OCI-LY7 (cell line): ENCODE measurements around the gene RBM17. TPM values are rescaled to one million over a fixed set of nuclear protein-coding genes. Genes with fewer than 3 reads are reported as not detected.
"Not testable (repeated sequence)": the region's sequence is repeated elsewhere in the genome, so short reads cannot be mapped to it uniquely, and the experiment has no call there.

Experiments used
- BruUV-seq: library from RNA; stranded (reverse); fragments of 400-500 nt; replicated peaks from 2 replicates; lab custom pipeline; 2021; lab: Mats Ljungman, UMichigan
- CTCF ChIA-PET: fragments of 300-600 bp; sonication (Branson Sonifier 250); formaldehyde crosslinking; loops from one replicate; lab custom pipeline; 2022; ENCODE audit warnings: antibody characterized with exemption; ENCODE audit not compliant: unreplicated experiment; lab: Charles Lee
- POLR2A ChIA-PET: fragments of 300-600 bp; sonication (Branson Sonifier 250); formaldehyde crosslinking; loops from one replicate; lab custom pipeline; 2022; ENCODE audit warnings: antibody characterized with exemption; lab: Charles Lee
- DNase-seq: peaks from one replicate; pipeline ENCODE4 v3.0.0-alpha.2; 2015; ENCODE audit warnings: low spot score
- H2AFZ ChIP-seq: fragments of 200-600 bp; sonication (generic), shearing (Covaris generic); 2 replicates; pipeline ENCODE4 v1.6.1; 2014; ENCODE audit warnings: mild to moderate bottlenecking, antibody characterized with exemption, low read length, moderate library complexity
- H3K27ac ChIP-seq: fragments of 200-600 bp; sonication (generic); 2 replicates; pipeline ENCODE4 v1.5.1; 2014; ENCODE audit warnings: mixed run types, low read depth, mild to moderate bottlenecking, moderate library complexity, low read length, inconsistent platforms; ENCODE audit not compliant: poor library complexity, severe bottlenecking
- H3K36me3 ChIP-seq: fragments of 200-600 bp; sonication (generic); 2 replicates; pipeline ENCODE4 v1.6.1; 2014; ENCODE audit warnings: mild to moderate bottlenecking, antibody characterized with exemption, low read length, moderate library complexity, mixed read lengths; ENCODE audit not compliant: insufficient read depth
- H3K4me1 ChIP-seq: fragments of 200-600 bp; sonication (generic); 2 replicates; pipeline ENCODE4 v1.5.1; 2014; ENCODE audit warnings: mild to moderate bottlenecking, low read length; ENCODE audit not compliant: insufficient read depth, poor library complexity, severe bottlenecking
- H3K4me2 ChIP-seq: fragments of 200-600 bp; sonication (generic); 2 replicates; pipeline ENCODE4 v1.6.1; 2014; ENCODE audit warnings: mild to moderate bottlenecking, low read length
- H3K4me3 ChIP-seq: fragments of 200-600 bp; sonication (generic); 2 replicates; pipeline ENCODE4 v1.5.1; 2014; ENCODE audit warnings: mild to moderate bottlenecking, low read depth, low read length; ENCODE audit not compliant: poor library complexity, severe bottlenecking
- H3K79me2 ChIP-seq: fragments of 200-600 bp; sonication (generic); 2 replicates; pipeline ENCODE4 v1.6.1; 2016; ENCODE audit warnings: low read depth, mild to moderate bottlenecking, low read length, moderate library complexity, mixed read lengths; ENCODE audit not compliant: insufficient read depth
- H3K9me2 ChIP-seq: fragments of 200-600 bp; sonication (generic); 2 replicates; pipeline ENCODE4 v1.6.1; 2016; ENCODE audit warnings: mild to moderate bottlenecking, low read length, mixed read lengths; ENCODE audit not compliant: insufficient read depth
- H3K9me3 ChIP-seq: fragments of 200-600 bp; sonication (generic); 2 replicates; pipeline ENCODE4 v1.6.1; 2014; ENCODE audit warnings: mild to moderate bottlenecking, mixed run types, low read length, mixed read lengths
- H4K20me1 ChIP-seq: fragments of 200-600 bp; sonication (generic); 2 replicates; pipeline ENCODE4 v1.6.1; 2014; ENCODE audit warnings: mild to moderate bottlenecking, antibody characterized with exemption, low read length, moderate library complexity, mixed read lengths; ENCODE audit not compliant: insufficient read depth
- EZH2phosphoT487 ChIP-seq: fragments of 200-600 bp; sonication (generic); IDR thresholded peaks from 2 replicates; pipeline ENCODE4 v1.6.1; 2018; ENCODE audit warnings: low read depth, borderline replicate concordance, mild to moderate bottlenecking, mixed run types, antibody characterized with exemption, low read length, moderate library complexity, mixed read lengths
- intact Hi-C: fragments of 100-400 bp; cut with micrococcal nuclease; formaldehyde crosslinking; loops from one replicate; pipeline ENCODE4 v1.10.0; 2022; ENCODE audit not compliant: unreplicated experiment
- total RNA-seq, 2 experiments: library from RNA; depleted of rRNA in 1 of 2; stranded (reverse); fragments of >200 nt in 1 of 2; shearing (Covaris generic) in 1 of 2; gene quantifications; 2 replicates each; pipeline ENCODE4 v1.2.3, GENCODE V29; 2014 to 2022
- TF ChIP-seq, protein P1 (sequence below): fragments of 200-600 bp; sonication (generic); conservative IDR thresholded peaks from 2 replicates; pipeline ENCODE4 v1.5.1; 2014; ENCODE audit warnings: mild to moderate bottlenecking, antibody characterized with exemption, low read length, moderate library complexity, mixed read lengths

RBM17 gene
- total RNA-seq, 2 experiments from 2014 or later = 103 to 248 TPM

- H3K4me1 ChIP-seq = peaks cover 25% of the 10 kb centered on the region
- peaks cover 97% of the 10 kb centered on the region for H3K36me3 ChIP-seq
- POLR2A ChIA-PET = no interaction called here
- intact Hi-C loops = no loop called here
- H2AFZ ChIP-seq = no peak overlapping the region
- CTCF ChIA-PET = no interaction called here
- no peak for TF ChIP-seq EZH2phosphoT487
- TF ChIP-seq, protein P1, sequence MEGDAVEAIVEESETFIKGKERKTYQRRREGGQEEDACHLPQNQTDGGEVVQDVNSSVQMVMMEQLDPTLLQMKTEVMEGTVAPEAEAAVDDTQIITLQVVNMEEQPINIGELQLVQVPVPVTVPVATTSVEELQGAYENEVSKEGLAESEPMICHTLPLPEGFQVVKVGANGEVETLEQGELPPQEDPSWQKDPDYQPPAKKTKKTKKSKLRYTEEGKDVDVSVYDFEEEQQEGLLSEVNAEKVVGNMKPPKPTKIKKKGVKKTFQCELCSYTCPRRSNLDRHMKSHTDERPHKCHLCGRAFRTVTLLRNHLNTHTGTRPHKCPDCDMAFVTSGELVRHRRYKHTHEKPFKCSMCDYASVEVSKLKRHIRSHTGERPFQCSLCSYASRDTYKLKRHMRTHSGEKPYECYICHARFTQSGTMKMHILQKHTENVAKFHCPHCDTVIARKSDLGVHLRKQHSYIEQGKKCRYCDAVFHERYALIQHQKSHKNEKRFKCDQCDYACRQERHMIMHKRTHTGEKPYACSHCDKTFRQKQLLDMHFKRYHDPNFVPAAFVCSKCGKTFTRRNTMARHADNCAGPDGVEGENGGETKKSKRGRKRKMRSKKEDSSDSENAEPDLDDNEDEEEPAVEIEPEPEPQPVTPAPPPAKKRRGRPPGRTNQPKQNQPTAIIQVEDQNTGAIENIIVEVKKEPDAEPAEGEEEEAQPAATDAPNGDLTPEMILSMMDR = no peak
- peaks cover 19% of the 10 kb centered on the region; the same call in 1 of the 2 replicates for H4K20me1 ChIP-seq
- H3K4me2 ChIP-seq = no peak overlapping the region
- H3K9me2 ChIP-seq = no peaks in the 10 kb centered on the region
- no peak for DNase-seq
- no peak overlapping the region for H3K27ac ChIP-seq
- H3K79me2 ChIP-seq = peaks cover 86% of the 10 kb centered on the region
- BruUV-seq = no TSS peak
- H3K9me3 ChIP-seq = no peaks in the 10 kb centered on the region
- H3K4me3 ChIP-seq = no peak overlapping the region
These were observed 13.3 kb downstream of the RBM17 start for GRCh38 chr10:6102128-6102527.

GRCh38 chr10:6103591-6103990, 14.8 kb downstream of the RBM17 start:
- ChIA-PET POLR2A (no interaction called here), CTCF (no interaction called here)
- Histone ChIP-seq H3K4me1 (peaks cover 25% of the 10 kb centered on the region), H3K27ac (no peak overlapping the region), H3K79me2 (peaks cover 71% of the 10 kb centered on the region), H4K20me1 (peaks cover 19% of the 10 kb centered on the region; the same call in 1 of the 2 replicates), H3K9me3 (no peaks in the 10 kb centered on the region), H3K4me2 (no peak overlapping the region), H3K9me2 (no peaks in the 10 kb centered on the region), H2AFZ (no peak overlapping the region), H3K4me3 (no peak overlapping the region), H3K36me3 (peaks cover 96% of the 10 kb centered on the region)
- no peak for DNase-seq
- intact Hi-C loops = no loop called here
- TF ChIP-seq EZH2phosphoT487 = no peak
- TF ChIP-seq, protein P1 = no peak
- no TSS peak for BruUV-seq

GRCh38 chr10:6107616-6108015, 18.8 kb downstream of the RBM17 start:
- H4K20me1 ChIP-seq, H3K9me2 ChIP-seq, H2AFZ ChIP-seq, H3K27ac ChIP-seq, CTCF ChIA-PET, H3K9me3 ChIP-seq, H3K4me3 ChIP-seq, H3K4me1 ChIP-seq, H3K4me2 ChIP-seq, DNase-seq, BruUV-seq: not testable (repeated sequence)
- peaks cover 43% of the 10 kb centered on the region for H3K79me2 ChIP-seq
- H3K36me3 ChIP-seq = peaks cover 98% of the 10 kb centered on the region
- POLR2A ChIA-PET = interaction anchor here (0.8 to 1.3 kb wide), 2 partner anchors 12 to 94 kb away, joined by 3 read pairs; no protein-coding TSS in a partner anchor
- intact Hi-C loops = loop anchor here (2.0 kb wide), 1 partner anchor 95 kb away; the partner anchor contains the start of gene PFKFB3
